AG04449 (cell line): Measurements from ENCODE around the gene SAP130.

ENCODE experiments used
- CTCF ChIA-PET: fragments of 350-600 bp; formaldehyde crosslinking; extraction: SDS; loops from one replicate; lab custom pipeline; 2021; ENCODE audit warnings: antibody characterized with exemption; lab: Yijun Ruan, JAX
- POLR2A ChIA-PET: fragments of 400-600, 350-600 bp; formaldehyde crosslinking; extraction: SDS; loops from one replicate; lab custom pipeline; 2020; ENCODE audit warnings: antibody characterized with exemption, inconsistent platforms; lab: Yijun Ruan, JAX
- DNase-seq: peaks from one replicate; pipeline ENCODE4 v3.0.0-alpha.2; 2010; ENCODE audit warnings: low read depth, low spot score
- H3K4me3 ChIP-seq: 2 replicates; pipeline ENCODE4 v1.5.1; 2011; ENCODE audit warnings: low read depth, mild to moderate bottlenecking, control low read depth, low read length
- TF ChIP-seq, protein P1 (sequence below): IDR thresholded peaks from one replicate; pipeline ENCODE4 v1.5.1; 2011; ENCODE audit warnings: mild to moderate bottlenecking, moderate library complexity, low read length, control low read depth, inconsistent platforms; ENCODE audit not compliant: insufficient read depth; ENCODE audit errors: missing control alignments

SAP130 gene

DNA sequence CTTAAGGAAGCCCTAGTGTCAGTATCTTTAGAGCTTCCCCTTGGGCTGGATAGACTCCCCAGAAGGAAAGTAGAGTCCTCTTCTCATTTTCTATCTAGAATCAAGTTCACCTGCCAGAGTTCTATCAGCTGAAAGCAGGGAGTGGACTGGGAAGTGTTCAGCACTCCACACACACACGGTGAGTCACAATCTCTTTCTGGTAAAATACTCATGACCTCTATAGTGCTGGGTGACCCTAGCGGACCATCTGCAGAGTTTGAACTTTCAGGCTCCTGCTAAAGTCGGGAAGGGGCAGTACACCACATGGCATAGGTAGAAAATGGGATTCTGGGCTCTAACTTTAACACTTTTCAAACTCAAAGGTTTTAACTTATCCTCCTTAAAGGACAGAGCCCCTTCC lies 43.3 kb downstream of the SAP130 start:
- H3K4me3 ChIP-seq: no peak overlapping the region
- CTCF ChIA-PET: no interaction called here
- TF ChIP-seq, protein P1, sequence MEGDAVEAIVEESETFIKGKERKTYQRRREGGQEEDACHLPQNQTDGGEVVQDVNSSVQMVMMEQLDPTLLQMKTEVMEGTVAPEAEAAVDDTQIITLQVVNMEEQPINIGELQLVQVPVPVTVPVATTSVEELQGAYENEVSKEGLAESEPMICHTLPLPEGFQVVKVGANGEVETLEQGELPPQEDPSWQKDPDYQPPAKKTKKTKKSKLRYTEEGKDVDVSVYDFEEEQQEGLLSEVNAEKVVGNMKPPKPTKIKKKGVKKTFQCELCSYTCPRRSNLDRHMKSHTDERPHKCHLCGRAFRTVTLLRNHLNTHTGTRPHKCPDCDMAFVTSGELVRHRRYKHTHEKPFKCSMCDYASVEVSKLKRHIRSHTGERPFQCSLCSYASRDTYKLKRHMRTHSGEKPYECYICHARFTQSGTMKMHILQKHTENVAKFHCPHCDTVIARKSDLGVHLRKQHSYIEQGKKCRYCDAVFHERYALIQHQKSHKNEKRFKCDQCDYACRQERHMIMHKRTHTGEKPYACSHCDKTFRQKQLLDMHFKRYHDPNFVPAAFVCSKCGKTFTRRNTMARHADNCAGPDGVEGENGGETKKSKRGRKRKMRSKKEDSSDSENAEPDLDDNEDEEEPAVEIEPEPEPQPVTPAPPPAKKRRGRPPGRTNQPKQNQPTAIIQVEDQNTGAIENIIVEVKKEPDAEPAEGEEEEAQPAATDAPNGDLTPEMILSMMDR: no peak
- POLR2A ChIA-PET: no interaction called here
- DNase-seq: no peak

DNA sequence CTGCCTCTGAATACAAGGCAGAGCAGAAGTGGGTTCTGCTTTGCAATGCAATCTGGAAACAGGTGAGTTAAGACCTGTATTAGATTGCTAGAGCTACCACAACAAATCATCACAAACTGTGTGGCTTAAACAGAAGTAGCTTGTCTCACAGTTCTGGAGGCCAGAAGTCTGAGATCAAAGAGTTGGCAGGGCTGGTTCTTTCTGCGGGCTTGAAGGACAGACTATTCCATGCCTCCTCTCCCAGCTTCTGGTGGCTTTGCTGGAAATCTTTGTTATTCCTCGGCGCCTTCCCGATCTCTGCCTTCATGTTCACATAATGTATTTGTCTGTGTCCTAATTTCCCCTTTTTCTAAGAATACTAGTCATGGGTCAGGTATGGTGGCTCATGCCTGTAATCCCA lies 58.4 kb downstream of the SAP130 start:
- CTCF ChIA-PET: no interaction called here
- POLR2A ChIA-PET: no interaction called here

DNA sequence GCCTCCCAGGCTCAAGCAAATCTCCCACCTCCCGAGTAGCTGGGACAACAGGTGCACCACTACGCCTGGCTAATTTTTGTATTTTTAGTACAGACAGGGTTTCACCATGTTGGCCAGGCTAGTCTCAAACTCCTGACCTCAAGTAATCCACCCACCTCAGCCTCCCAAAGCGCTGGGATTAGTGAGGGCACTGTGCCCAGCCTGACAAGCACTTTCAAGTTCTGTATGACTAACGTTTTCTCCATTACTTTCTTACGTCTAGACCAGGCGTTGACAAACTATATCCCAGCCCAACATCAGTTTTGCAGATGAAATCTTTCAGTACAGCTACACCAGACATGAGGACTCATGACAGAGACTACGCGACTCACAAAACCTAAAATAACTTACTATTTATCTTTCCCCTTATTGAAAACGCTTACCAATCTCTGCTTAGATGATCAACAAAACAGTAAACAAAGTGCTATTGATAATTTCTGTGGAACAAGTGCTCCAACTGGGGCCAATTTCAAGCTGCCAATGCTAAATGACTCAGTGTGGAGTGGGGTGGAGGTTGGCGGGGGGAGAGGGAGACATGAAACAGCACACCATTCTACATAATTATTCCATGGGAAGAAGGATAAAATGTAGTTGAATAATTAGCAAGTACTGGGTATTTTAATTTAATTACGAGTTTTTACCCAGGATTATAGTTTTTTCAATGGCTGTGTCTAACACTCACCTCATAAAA lies 59.1 kb downstream of the SAP130 start:
- TF ChIP-seq, protein P1: no peak
- CTCF ChIA-PET: no interaction called here
- POLR2A ChIA-PET: no interaction called here
- DNase-seq: peak; percentile 9
- no peak overlapping the region for H3K4me3 ChIP-seq

More for the DNA sequence above, 58.4 kb downstream of the SAP130 start:
- no peak overlapping the region for H3K4me3 ChIP-seq
- DNase-seq: no peak
- TF ChIP-seq, protein P1: no peak

DNA sequence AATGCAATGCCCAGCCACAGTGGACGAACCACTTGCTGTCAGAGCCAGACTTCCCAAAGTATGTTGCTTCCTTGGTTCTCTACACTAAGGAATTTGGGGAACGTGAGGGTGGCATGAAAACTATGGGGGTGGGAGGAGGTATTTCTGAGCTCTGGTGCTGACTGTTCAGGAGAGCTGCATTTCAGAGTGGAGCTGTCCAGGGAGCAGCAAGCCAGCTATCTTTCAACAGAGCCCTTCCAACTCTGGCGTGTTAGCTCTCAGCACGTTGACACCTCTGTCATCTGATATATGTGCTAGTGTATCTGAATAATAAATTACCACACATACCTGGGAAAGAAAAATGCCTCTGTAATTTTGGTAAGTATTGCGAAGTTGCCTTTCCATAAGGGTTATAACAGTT lies 66.1 kb downstream of the SAP130 start:
- no peak overlapping the region for H3K4me3 ChIP-seq
- no peak for DNase-seq
- TF ChIP-seq, protein P1: no peak
- POLR2A ChIA-PET: no interaction called here
- CTCF ChIA-PET: no interaction called here

DNA sequence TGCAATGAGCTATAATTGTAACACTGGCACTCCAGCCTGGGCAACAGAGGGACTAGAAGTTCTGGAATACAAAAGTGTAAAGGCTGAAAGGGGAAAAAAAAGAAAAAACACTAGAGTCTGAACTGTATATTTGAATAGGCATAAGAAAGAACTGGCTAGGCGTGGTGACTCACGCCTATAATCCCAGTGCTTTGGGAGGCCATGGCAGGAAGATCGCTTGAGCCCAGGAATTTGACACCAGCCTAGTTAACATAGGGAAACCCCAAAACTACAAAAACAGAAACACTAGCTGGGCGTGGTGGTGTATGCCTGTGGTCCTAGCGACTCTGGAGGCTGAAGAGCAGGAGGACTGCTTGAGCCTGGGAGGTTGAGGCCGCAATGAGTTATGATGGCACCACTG lies 70.6 kb downstream of the SAP130 start:
- ChIA-PET CTCF (no interaction called here), POLR2A (no interaction called here)
- no peak overlapping the region for H3K4me3 ChIP-seq
- TF ChIP-seq, protein P1: no peak
- no peak for DNase-seq

DNA sequence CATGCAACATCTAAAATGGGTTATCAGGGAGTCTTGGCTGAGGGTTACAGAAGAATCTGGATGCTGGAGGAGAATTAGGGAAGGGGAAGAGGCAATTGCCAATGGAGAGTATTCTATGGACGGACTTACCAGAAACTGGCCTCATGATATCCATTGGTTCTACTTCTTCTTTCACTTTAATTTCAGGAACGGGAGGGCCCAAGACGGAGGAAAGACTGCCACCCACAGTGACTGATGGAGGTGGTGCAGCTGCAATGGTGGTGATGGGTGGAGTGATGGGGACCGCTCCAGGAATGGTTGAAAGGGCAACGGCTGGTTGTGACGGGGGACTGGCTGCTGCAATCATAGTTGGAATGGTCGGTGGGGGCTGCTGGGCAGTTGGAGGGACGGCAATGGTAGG lies 73.0 kb downstream of the SAP130 start:
- ChIA-PET CTCF (no interaction called here), POLR2A (no interaction called here)
- no peak for DNase-seq
- TF ChIP-seq, protein P1: no peak
- H3K4me3 ChIP-seq: no peak overlapping the region
